HG03066 (cell line): ENCODE results near the gene BBS9.
"Not testable (repeated sequence)": the region's sequence is repeated elsewhere in the genome, so short reads cannot be mapped to it uniquely, and the experiment has no call there.

Source experiments
- ATAC-seq: cut with Tn5 transposase; IDR thresholded peaks from one replicate; pipeline ENCODE4 v1.9.1; 2021; ENCODE audit warnings: low read depth; ENCODE audit not compliant: unreplicated experiment

Gene BBS9

DNA sequence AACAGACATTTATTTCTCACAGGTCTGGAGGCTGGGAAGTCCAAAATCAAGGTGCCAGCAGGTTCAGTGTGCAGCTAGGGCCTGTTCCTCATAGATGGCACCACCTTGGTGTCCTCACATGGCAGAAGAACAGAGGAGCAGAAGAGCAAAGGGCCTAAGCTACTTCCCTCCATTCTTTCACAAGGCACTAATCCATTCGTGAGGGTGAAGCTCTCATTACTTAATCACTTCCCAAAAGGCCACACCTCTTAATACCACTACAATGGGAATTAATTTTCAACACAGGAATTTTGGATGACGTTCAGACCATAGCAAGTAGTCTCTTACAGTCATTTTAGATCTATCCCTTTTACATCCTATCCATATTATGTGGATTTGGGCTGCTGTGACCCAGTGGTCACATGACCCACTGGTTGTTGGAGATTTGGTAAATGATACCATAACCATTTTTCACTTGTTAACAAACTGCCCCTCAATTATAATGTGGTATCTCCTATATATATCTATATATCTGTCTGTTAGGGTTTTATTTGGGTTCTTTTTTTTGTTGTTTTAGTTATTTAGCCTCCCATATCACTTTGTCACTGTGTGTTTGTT, 63.4 kb downstream of the BBS9 start:
- ATAC-seq = no peak

DNA sequence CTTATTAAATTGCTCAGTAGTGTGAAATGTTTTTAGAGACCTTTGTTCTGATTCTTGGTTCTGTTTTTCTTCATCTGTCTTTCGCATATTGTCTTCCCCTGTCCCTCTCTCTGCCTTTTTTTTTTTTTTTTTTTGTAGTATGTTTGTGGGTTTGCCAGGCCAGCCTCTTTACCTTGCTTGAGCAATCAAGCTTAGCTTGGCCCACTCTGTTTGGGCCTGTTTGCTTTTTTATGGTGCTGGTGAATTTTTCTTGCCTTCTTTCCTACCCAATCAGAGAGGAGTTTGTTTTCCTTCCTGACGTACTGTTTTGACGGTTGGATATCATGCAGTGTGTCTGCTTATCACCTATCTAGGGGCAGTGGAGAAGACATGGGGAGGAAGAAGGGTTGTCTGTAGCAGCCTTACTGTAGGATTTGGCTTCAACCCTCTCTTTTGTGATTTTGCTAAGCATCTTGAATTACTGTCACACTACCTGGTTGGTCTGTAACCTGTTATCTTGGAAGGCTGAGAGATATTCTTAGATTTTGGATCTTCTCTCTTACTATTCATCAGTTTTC, 64.0 kb downstream of the BBS9 start:
- ATAC-seq = no peak

- ATAC-seq = no peak
Observed at GRCh38 chr7:33195264-33195663, 65.9 kb downstream of the BBS9 start.

- no peak for ATAC-seq
Observed at GRCh38 chr7:33196221-33196620, 66.9 kb downstream of the BBS9 start.

DNA sequence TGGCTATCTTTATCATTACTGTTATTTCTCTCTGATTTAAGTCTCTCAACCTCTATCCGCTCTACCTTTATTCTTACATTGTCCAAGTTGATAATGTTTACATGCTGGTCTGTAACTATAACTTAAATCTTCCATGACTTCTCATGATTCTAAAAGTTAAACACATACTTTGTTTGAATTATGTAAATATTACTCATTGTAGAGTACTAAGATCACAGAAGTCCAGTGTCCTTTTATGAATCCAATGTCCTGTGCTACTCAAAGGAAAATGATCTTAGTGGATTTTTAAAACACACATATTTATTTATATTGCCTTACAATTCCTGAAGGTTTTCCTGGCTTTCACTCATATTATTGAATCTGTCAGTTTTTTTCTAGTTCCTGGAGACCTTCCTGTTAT, 70.9 kb downstream of the BBS9 start:
- ATAC-seq = no peak

GRCh38 chr7:33201821-33202220, 72.5 kb downstream of the BBS9 start:
- ATAC-seq = no peak

- ATAC-seq = no peak
Observed at GRCh38 chr7:33210958-33211357, 81.6 kb downstream of the BBS9 start.

GRCh38 chr7:33212144-33212543, 82.8 kb downstream of the BBS9 start:
- ATAC-seq = no peak

DNA sequence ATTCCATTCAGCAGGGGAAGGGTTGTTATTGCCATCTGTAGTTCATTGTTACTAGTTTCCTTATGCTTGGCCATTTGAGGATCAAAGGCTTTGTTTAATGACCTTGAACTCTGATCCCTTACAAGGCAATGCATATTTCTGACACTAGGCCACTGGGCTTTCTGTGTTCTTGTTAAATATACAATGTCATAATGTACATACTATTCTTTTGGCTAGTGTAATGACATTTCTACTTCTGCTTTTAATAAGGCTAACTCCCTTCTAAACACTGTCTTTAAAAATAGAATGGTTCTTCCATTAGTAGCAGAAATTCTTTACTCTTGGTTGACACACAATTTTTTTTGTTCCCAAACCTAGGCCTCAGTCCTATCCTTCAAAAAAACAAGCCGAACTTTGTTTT, 86.6 kb downstream of the BBS9 start:
- ATAC-seq = no peak

- no peak for ATAC-seq
Observed at GRCh38 chr7:33217595-33217994, 88.2 kb downstream of the BBS9 start.

DNA sequence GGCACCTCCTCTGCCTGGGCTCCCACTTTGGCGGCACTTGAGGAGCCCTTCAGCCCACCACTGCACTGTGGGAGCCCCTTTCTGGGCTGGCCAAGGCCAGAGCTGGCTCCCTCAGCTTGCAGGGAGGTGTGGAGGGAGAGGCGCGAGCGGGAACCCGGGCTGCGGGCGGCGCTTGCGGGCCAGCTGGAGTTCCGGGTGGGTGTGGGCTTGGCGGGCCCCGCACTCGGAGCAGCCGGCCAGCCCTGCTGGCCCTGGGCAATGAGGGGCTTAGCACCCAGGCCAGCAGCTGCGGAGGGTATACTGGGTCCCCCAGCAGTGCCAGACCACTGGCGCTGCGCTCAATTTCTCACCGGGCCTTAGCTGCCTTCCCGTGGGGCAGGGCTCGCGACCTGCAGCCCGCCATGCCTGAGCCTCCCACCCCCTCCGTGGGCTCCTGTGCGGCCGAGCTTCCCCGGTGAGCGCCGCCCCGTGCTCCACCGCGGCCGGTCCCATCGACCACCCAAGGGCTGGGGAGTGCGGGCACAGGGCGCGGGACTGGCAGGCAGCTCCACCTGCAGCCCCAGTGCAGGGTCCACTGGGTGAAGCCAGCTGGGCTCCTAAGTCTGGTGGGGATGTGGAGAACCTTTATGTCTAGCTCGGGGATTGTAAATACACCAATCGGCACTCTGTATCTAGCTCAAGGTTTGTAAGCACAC, 89.6 kb downstream of the BBS9 start:
- ATAC-seq = not testable (repeated sequence)

DNA sequence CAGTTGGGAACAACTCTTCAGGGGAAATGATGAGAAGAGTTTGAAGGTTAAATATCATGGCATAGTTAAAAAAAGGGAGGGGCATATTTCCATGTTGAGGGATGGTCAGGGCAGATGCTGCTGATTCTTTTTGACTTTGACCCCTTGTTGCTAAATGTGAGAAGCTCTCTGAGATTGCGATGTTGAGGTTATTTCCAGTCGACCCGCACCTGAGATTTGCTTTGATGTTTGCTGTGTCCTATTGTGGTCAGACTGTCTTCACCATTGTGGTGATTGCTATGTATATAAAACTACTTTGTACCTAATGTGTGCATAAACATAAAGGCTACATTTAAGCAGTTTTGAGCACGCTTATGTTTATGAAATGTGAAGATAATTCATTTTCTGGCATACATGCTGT, 90.9 kb downstream of the BBS9 start:
- no peak for ATAC-seq

DNA sequence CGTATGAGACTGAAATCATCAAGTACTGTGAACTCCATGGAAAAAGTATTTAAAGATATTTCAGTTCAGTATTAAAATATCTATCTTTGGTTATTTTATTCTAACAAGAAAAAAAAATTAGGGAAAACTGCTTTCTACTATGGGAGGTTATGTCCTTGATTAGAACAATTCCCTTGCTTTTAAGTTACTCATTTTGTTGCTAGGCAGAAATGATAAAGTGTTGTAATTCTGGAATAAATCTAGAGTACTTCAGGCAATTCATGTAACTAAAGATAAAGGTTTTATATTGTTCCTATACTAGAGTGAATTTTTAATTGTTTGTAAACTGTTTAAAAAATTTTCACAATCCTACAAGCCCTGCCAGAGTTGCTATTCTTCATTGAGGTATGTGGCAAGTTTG, 92.0 kb downstream of the BBS9 start:
- ATAC-seq = no peak

DNA sequence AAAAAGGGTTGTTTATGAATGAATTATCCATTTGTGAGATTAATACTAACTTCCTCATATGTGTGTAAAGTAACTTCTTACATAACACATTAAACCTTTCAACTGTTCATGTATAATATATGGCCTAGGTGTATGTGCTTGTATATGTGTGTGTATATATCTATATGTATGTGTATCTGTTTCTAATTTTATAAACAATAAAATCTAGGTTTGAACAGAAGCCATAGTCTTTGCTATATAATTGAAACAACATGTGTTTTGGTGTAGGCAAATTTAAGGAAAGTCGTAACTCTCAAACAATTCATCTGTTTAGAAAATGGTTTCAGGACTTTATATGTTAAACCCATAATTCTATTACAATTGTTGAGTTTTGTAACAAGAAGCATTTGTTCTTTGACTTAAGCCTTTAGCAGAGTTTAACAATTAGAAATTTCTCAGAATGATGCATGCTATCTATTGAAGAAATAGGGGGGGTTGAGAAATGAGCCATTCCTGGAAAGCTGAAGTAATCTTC, 103.3 kb downstream of the BBS9 start:
- no peak for ATAC-seq

- ATAC-seq = no peak
Observed at GRCh38 chr7:33233659-33234058, 104.3 kb downstream of the BBS9 start.

- ATAC-seq = no peak
Observed at GRCh38 chr7:33237036-33237435, 107.7 kb downstream of the BBS9 start.

- ATAC-seq = no peak
Observed at GRCh38 chr7:33243319-33243881, 114.0 kb downstream of the BBS9 start.

GRCh38 chr7:33248671-33249070, 119.3 kb downstream of the BBS9 start:
- ATAC-seq = no peak

GRCh38 chr7:33250421-33250871, 121.1 kb downstream of the BBS9 start:
- no peak for ATAC-seq

DNA sequence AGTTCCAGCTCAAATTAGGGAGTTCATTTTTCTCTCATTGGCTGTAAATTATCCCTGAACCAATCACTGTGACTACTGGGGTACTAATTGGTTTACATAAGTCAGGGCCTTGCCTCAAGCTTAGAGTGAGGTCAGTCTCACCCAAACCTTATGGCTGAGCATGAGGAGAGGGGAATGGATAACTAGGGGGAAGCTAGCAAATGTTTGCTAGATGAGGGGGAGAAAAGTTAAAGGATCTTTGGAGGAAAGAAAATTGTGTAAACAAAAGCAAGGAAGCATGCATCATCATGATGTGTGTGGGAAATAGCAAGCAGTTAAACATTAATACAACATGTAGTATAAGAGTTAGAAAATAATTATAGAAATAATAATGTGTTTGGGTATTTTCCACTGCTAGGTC, 121.9 kb downstream of the BBS9 start:
- no peak for ATAC-seq

GRCh38 chr7:33258491-33258951, 129.2 kb downstream of the BBS9 start:
- no peak for ATAC-seq

- no peak for ATAC-seq
Observed at GRCh38 chr7:33261585-33261984, 132.2 kb downstream of the BBS9 start.
